ENCODE results near the gene PBX1.

The PBX1 gene

GRCh38 chr1:164735315-164736052 lies 176.5 kb downstream of the PBX1 start:
- DNase-seq: no peak

GRCh38 chr1:164736137-164736536 lies 177.2 kb downstream of the PBX1 start:
- DNase-seq: no peak

- no peak for DNase-seq
Measured at GRCh38 chr1:164739189-164739588, 180.2 kb downstream of the PBX1 start.

GRCh38 chr1:164740000-164740526 lies 181.1 kb downstream of the PBX1 start:
- no peak for DNase-seq

GRCh38 chr1:164742745-164743144 lies 183.8 kb downstream of the PBX1 start:
- no peak for DNase-seq

- no peak for DNase-seq
Measured at GRCh38 chr1:164743976-164744375, 185.0 kb downstream of the PBX1 start.

GRCh38 chr1:164745736-164746135 lies 186.8 kb downstream of the PBX1 start:
- DNase-seq: no peak

- no peak for DNase-seq
Measured at GRCh38 chr1:164746632-164747031, 187.6 kb downstream of the PBX1 start.

- DNase-seq: no peak
Measured at GRCh38 chr1:164748253-164748899, 189.4 kb downstream of the PBX1 start.

GRCh38 chr1:164753521-164754077 lies 194.6 kb downstream of the PBX1 start:
- no peak for DNase-seq

GRCh38 chr1:164754088-164754600 lies 195.2 kb downstream of the PBX1 start:
- DNase-seq: no peak

- no peak for DNase-seq
Measured at GRCh38 chr1:164755690-164756089, 196.7 kb downstream of the PBX1 start.

GRCh38 chr1:164756741-164757140 lies 197.8 kb downstream of the PBX1 start:
- no peak for DNase-seq

GRCh38 chr1:164757625-164758024 lies 198.6 kb downstream of the PBX1 start:
- no peak for DNase-seq

GRCh38 chr1:164759144-164759920 lies 200.3 kb downstream of the PBX1 start:
- no peak for DNase-seq

- DNase-seq: no peak
Measured at GRCh38 chr1:164759979-164760469, 201.0 kb downstream of the PBX1 start.

GRCh38 chr1:164760569-164760968 lies 201.6 kb downstream of the PBX1 start:
- no peak for DNase-seq

- DNase-seq: no peak
Measured at GRCh38 chr1:164761009-164761408, 202.0 kb downstream of the PBX1 start.

- DNase-seq: no peak
Measured at GRCh38 chr1:164763098-164763497, 204.1 kb downstream of the PBX1 start.

- DNase-seq: no peak
Measured at GRCh38 chr1:164764333-164764732, 205.3 kb downstream of the PBX1 start.

GRCh38 chr1:164765557-164765956 lies 206.6 kb downstream of the PBX1 start:
- DNase-seq: no peak

- DNase-seq: no peak
Measured at GRCh38 chr1:164765992-164766720, 207.2 kb downstream of the PBX1 start.

Data from NCI-H1417 treated with DMSO at 0.1 percent for 48 hours (cell line).